Fibroblast of villous mesenchyme (primary cell): Measurements from ENCODE around the gene MZB1. TPM values are rescaled to one million over a fixed set of nuclear protein-coding genes. Genes with fewer than 3 reads are reported as not detected.

Experiments
- DNase-seq: peaks from one replicate; pipeline ENCODE4 v3.0.0-alpha.2; 2010; ENCODE audit warnings: low read depth
- H3K4me3 ChIP-seq: 2 replicates; pipeline ENCODE4 v1.5.1; 2011; ENCODE audit warnings: low read depth, mild to moderate bottlenecking, low read length
- total RNA-seq: library from RNA; depleted of rRNA; stranded (reverse); fragments of >200 nt; gene quantifications from 2 replicates; pipeline ENCODE4 v1.2.3, GENCODE V29; 2012
- TF ChIP-seq, protein P1 (sequence below): IDR thresholded peaks from 2 replicates; pipeline ENCODE4 v1.5.1; 2012; ENCODE audit warnings: low read depth, mild to moderate bottlenecking, low read length; ENCODE audit not compliant: insufficient read depth

Gene MZB1
- total RNA-seq, 1 donor: 0.43 TPM

DNA sequence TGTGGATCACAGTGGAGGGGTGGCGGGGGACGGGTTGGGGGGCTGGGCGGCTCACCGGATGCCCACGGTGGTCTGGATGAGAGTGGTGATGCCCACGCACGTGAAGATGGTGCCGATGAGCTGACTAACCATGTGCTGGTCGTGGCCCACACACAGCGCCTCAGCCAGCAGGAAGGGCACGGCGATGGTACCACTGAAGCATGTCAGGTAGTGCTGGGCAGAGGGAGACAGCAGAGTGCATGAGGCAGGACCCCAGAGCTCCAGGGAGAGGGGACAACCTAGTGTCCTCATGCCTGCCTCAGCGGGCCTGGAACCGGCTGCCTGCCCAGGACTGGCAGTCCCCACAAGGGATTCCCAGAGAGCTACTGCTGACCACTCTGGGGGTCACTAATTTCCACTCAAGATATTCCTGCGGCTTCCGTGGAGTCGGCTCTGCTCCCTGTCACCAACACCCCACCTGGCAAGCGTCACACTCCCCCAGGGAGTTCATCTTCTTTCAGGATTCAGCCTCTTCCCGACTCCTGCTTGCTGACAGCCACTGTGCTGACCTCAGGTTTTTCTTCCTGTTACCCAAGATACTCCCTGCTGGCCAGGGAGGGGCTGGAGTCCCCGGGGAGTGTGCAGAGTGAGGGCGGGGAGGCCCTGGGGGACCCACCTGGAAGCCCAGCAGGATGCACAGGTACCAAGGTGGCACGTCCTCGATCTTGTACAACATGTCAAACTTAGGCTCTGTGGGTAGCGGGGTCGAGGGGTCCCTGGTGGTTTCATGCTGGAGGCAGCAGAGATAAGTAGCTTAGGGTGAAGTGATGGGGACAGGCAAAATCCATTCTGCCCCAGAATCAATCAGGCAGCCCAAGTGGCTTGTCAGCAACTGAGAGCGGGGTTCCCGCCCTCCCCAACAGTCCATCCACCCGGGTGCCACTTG, 7.6 kb downstream of the MZB1 start:
- TF ChIP-seq, protein P1, sequence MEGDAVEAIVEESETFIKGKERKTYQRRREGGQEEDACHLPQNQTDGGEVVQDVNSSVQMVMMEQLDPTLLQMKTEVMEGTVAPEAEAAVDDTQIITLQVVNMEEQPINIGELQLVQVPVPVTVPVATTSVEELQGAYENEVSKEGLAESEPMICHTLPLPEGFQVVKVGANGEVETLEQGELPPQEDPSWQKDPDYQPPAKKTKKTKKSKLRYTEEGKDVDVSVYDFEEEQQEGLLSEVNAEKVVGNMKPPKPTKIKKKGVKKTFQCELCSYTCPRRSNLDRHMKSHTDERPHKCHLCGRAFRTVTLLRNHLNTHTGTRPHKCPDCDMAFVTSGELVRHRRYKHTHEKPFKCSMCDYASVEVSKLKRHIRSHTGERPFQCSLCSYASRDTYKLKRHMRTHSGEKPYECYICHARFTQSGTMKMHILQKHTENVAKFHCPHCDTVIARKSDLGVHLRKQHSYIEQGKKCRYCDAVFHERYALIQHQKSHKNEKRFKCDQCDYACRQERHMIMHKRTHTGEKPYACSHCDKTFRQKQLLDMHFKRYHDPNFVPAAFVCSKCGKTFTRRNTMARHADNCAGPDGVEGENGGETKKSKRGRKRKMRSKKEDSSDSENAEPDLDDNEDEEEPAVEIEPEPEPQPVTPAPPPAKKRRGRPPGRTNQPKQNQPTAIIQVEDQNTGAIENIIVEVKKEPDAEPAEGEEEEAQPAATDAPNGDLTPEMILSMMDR: no peak
- no peak overlapping the region for H3K4me3 ChIP-seq
- no peak for DNase-seq

DNA sequence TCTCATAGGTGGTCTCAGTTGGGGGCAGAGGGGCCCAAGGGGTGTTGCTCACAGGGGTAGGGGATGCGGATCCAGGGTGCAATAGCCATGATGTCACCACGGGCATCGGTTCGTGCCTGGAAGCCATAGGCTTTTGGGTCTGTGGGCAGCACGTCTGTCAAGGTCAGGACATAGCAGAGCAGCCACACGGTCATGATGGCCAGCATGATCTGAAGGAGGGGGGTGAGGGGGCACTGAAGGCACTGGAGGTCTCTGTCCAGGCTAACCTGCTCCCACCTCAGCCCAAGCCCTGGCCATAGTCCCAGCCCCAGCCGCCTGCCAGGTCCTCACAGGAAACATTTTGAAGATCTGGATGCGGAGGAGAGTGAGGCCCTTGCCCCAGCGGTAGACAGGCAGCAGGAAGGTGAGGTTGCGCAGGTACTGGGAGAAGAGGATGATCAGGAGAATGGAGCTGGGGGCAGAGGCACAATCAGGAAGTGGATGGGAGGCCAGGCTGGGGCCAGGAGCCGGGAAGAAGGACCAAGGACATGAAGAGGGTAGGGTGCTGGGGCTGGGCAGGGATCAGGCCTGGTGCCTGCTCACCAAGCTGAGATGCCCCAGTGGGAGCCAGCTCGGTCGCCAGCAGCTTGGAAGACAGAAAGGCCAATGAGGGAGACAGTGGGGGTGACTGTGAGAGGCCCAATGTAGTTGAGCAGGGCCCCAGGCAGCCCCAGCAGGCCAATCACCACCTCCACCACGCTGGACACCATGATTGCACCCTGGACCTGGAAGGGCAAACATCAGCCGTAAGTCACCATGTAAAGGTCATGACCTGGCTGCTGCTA, 9.9 kb downstream of the MZB1 start:
- TF ChIP-seq, protein P1: no peak

GRCh38 chr5:139378941-139379361, 10.8 kb downstream of the MZB1 start:
- no peak overlapping the region for H3K4me3 ChIP-seq
- TF ChIP-seq, protein P1: no peak
- DNase-seq: no peak

More for the DNA sequence above, 9.9 kb downstream of the MZB1 start:
- no peak for DNase-seq
- H3K4me3 ChIP-seq: no peak overlapping the region

DNA sequence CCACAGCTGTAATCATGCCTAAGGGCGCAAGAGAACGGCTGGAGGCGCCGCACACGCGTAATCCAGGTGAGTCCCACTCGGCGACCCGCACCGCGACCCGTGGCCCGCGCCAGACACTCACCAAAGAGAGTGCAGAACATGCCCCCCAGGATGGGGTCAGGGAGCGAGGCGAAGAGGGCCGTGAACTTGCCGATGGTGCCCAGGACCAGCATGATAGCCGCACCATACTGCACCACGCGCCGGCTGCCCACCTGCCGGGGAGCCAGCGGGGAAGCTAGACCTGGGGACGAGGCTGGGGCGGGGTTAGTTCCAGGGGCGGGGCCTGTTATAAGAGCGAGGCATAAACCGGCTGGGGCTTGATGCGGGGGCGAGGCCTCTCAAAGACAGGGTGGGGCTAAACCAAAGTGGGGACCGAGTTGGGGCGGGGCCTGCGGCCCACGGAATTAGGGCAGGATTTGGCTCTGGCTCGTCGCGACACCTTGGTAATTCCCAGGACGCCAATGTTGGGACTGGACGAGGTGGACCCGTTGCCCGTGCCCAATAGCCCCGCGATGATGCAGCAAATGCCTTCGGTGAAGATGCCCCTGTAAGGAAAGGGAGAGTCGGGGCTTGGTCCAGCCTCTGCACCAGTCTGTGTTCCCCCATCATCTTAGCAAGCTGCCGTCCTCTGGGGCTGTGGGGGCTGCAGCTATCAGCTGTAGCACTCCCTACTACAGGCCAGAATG, 11.4 kb downstream of the MZB1 start:
- TF ChIP-seq, protein P1: no peak
- no peak for DNase-seq
- H3K4me3 ChIP-seq: no peak overlapping the region

GRCh38 chr5:139377226-139377625, 12.5 kb downstream of the MZB1 start:
- TF ChIP-seq, protein P1: no peak
- no peak overlapping the region for H3K4me3 ChIP-seq
- DNase-seq: no peak

DNA sequence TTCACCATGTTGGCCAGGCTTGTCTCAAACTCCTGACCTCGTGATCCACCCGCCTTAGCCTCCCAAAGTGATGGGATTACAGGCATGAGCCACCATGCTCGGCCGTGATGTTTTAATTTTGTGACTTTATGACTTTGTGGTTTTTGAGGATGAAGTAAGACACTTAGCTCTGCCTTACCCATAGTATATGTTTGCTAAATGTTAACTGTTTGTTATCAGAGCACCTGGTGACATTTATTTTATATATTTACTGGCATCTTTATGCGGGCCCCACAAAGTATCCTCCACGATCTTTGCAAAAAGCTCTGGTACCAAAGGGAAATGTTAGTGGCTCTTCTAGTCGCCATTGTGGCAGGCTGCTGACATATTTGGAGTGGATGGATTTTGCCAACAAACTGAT, 13.3 kb downstream of the MZB1 start:
- TF ChIP-seq, protein P1: no peak
- H3K4me3 ChIP-seq: no peak overlapping the region
- no peak for DNase-seq
